Urothelium cell line (cell line): ENCODE results near the gene STX16.

ENCODE experiments used
- DNase-seq: peaks from one replicate; pipeline ENCODE4 v3.0.0; 2011; ENCODE audit warnings: low spot score, mixed read lengths
- FAIRE-seq: peaks from 2 replicates; lab custom pipeline; 2011; peaks lifted over from hg19 to GRCh38; lab: Jason Lieb, UNC

The STX16 gene

DNA sequence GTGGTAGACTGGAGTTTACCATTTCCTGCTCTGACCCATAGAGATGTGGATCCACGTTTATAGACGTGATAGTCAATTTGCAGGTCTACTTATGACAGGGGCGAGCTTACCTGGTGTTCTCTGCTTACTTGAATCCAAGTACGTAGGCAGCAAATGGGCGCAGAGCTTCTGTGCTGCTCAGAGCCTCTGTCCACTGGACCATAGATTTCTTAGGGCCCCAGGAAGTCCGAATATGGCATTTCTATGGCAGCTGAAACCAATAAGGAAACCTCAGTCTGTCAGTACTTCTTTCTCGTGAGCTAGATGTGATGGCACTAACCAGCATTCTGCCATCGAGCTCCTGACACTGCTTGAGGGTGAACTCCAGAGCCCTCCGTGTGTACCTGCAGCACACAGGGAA, 22.0 kb downstream of the STX16 start:
- FAIRE-seq (no peak), DNase-seq (no peak)

DNA sequence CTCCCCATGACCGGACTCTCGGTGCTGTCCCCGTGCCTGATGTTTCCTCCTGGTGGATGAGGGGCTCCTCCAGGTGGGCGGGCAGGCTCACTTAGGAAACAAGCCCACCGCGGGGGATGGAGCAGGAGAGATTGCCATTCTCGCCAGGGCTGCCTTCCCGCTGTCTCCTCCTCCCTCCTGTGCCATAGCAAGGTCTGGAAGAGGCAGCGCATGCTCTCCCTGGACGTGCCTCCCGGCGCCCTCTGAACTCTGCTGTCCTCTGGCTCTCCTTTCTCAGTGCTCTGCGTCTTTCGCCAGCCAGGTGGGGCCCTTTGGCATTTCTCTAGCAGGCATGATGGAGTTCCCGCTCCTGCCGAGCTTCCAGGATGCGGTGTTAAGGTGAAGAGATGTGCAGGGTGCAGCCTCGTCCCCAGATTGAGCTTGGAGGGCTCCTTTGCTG, 24.1 kb downstream of the STX16 start:
- FAIRE-seq (no peak), DNase-seq (no peak)

DNA sequence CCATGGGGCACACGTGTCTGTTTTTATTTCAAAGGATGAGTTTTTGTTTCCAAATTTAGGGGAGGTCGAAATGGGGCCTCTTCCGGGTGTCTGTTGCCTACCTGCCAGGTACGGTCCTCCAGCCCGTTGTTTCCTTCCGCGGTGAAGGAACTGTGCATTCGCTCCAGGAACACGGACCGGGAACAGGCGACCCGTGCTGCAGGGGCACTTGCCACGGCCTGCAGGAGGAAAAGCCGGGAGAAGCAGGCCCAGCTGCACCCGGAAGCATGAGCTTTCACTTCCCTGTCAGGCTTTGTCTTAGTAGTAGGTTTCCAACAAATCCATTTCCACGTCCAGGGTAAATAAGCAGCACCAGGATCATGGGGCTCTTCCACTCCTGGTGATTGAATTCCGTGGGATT, 24.6 kb downstream of the STX16 start:
- FAIRE-seq (no peak), DNase-seq (no peak)

DNA sequence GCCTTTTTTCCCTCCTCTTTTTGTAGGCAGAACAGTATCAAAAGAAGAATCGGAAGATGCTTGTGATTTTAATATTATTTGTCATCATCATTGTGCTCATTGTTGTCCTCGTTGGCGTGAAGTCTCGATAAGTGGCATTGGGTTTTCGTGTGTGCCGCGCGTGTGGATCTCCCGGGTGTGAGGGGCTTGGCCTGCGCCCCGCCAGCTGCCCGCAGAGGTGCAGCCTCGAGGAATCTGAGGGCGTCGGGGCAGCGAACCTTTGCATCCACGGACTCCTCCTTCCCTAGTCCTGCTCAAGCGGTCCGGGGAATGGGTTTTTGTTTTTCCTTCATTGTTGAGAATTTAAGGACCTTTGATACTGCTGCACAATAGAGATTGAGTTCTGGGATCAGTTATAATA, 25.1 kb downstream of the STX16 start:
- FAIRE-seq (no peak), DNase-seq (no peak)

DNA sequence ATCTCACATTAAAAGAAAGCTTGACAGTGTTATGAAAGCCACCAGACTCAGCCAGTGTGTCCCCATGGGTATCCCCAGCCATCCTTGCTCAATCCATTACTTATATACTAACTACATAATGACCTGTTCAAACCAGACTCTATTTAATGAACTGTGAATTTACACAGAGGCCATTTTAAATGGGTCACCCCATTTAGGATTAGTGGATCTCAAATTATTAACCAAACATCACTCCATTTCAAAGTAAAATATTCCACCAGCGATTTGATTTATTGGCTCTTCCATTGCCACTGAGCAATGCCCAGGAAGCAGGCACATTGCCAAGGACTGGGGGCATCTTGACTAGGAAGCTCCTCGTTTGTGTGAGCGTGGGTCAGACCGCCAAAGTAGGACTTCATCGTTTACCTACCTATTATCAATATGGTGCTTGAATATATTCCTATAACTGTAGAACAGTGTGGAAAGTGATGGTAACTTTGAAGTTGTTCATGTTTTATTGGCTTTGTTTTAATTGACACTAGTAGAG, 26.1 kb downstream of the STX16 start:
- no peak for DNase-seq
- FAIRE-seq: no peak

DNA sequence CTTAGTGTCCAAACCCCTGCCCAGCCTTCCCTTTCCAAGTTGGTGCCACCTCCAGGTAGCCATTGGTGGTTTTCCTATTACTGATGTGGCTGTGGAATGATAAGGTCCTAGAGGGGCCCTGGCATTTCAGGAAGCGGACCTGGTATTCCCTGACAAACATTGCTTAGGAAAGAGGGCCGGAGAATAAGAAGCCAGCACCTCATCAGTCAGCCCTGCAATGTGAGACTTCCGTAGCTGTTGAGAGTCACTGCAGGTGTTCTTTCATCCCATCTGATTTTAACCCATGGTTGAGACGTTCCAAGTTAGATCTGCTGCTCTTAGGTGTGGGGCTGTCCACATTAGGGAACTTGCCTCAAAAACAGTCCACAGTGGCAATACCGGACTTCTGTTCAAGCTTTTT, 26.7 kb downstream of the STX16 start:
- no peak for FAIRE-seq
- DNase-seq: no peak

DNA sequence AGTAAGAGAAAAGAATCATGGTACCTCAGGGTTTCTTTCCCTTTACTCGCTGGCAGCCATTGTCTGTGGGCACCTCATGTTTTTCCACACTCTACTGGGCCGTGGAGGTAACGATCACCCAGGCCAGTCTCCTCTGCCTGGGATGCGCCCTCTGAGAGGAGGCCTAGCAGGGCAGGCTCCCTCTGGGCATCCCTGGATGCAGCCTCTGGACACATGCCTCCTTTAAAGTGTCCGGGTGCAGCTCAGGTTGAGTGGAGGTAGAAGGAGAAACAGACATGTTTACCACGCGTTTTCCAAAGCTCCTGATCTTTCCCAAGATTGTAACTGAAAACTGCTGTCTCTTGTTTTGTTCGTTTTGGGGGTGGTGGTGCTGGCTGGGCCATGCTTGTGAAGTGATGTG, 27.7 kb downstream of the STX16 start:
- DNase-seq (no peak), FAIRE-seq (no peak)

DNA sequence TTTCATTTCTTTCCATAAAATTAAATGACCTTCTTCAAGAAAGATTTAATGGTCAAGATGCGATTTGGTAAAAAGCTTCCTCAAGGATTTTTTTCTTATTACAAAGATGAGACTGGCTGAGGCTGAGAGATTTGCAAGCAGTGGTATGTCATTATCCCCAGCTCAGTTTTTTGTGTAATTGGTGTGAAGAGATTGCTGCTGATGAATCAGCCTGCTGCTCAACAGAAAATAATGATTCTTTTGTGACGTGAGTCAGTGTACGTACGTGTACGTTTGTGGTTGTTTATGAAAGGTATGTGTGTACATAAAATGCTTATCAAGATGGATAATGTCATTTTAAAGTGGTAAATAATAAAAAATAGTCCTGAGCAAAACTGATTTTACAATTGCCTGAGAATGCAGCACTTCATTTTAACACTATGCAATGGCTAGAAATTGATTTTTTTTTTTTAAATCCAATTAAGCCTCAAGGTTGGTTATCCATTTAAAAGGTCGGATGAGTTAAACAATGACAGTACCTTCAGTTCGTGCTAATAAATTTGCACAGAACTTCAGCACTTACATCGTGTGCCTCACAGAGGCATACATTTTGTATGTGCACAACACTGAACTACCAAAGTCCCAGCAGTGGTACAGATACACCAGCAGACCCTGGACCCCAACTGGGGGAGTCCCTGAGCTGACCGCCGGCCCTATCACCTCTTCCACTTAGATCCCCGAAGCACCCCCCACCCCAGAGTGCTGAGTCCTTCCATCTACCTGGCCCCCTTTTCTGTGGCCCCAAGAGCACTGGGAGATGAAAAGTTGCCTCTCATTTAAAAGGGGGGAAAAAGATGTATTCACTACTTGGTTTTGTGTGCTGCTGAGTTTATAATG, 31.8 kb downstream of the STX16 start:
- no peak for FAIRE-seq
- no peak for DNase-seq

DNA sequence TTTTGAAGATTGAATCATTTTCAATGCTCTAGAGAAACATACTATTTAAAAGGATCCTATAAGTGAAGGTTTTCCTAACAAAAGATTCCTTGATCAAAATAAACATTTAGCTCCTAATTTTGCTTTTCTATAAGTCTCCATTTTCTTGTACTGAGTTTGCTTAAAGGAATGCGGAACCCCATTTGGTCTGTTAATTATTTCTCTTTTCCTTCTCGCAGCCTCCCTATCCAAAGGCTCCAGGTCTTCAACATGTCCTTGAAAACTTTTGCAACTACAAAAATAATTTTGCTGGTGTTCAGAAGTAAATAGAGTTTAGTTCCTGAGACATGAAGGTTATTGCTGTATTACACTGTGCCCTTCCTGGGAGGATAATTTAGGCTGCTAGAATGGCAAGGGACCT, 33.2 kb downstream of the STX16 start:
- FAIRE-seq: no peak
- DNase-seq: no peak

DNA sequence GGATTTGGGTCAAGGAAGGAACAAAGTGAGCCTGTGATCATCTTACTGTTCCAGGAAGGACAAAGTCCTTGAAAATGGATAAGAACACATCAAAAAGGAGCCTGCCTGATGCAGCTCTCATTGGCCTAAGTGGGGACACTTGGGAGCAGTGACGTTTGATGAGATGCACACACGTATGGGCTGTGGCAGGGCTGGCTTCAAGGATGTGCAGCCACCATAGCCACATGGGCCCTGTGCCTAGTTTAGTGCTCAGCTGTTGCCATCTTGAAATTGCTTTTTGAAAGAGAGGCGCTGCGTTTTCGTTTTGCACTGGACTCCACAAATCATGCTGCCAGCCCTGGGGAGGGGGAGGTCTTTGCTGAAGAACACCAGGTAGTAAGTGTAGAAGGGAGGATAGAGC, 34.9 kb downstream of the STX16 start:
- no peak for DNase-seq
- no peak for FAIRE-seq

DNA sequence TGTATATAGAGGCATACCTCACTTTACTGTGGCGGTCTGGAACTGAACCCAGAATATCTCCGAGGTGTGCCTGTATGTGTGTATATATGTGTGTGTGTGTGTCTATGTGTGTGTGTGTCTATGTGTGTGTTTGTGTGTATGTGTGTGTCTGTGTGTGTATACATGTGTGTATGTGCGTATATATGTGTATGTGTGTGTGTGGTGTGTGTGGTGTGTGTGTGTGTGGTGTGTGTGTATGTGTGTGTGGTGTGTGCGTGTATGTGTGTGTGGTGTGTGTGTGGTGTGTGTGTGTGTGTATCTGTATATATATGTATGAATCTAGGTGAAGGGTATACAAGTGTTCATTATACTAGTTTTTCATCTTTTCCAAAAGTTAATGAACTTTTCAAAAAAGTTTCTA, 37.3 kb downstream of the STX16 start:
- no peak for DNase-seq
- peak; percentile 99 for FAIRE-seq

DNA sequence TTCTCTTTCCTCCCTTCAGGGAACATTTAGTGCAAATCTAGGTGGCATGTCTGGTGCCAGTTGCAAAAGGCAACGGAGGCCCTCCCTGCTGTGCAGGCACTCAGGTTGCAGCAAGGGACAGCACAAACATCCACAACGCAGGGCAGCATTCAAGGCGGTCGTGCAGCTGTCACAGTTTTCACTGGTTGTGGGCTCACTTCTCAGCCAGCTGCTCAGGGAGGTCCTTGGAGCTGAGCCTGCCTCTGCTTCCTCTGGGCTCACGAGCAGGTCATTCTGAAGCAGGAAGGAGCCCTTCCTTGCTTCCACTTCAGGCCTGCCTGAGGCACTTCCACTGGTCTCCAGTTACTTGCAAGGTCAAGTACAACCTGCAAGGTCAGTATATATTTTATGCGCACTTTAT, 37.8 kb downstream of the STX16 start:
- no peak for FAIRE-seq

DNA sequence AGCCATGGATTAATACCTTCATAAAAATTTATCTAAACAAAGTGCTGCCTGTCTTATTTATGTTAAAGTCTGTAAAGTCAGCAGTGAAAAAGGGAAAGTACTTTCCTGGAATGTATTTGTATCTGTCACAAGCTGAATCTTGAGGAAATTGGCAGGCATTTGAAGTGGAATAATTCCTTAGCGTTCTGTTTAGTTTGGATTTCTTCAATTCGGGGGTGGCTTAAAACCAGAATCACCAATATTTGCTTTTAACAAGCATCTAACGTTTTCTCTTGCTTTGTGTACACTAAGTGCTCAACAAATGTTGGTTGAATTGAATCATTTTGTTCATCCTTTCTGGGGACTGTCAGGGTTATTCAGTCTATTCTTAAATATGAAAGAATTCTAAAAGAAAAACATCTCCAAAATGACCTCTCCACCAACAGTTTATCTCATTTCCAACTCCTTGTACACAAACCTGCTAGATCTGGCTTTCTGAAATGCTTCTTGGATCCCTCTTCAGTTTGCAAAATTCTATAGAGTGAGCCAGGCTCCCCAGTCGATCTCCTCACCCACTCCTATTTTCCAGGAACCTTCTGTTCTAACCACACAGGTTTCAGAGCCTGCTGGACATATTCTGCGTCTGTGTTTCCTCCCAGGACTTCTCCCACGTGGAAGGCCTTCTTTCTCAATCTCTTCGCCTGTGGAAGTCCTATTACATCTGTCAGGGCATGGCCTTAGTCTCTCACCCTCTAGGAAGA, 39.5 kb downstream of the STX16 start:
- no peak for FAIRE-seq
- no peak for DNase-seq

More for the DNA sequence above, 37.8 kb downstream of the STX16 start:
- no peak for DNase-seq

DNA sequence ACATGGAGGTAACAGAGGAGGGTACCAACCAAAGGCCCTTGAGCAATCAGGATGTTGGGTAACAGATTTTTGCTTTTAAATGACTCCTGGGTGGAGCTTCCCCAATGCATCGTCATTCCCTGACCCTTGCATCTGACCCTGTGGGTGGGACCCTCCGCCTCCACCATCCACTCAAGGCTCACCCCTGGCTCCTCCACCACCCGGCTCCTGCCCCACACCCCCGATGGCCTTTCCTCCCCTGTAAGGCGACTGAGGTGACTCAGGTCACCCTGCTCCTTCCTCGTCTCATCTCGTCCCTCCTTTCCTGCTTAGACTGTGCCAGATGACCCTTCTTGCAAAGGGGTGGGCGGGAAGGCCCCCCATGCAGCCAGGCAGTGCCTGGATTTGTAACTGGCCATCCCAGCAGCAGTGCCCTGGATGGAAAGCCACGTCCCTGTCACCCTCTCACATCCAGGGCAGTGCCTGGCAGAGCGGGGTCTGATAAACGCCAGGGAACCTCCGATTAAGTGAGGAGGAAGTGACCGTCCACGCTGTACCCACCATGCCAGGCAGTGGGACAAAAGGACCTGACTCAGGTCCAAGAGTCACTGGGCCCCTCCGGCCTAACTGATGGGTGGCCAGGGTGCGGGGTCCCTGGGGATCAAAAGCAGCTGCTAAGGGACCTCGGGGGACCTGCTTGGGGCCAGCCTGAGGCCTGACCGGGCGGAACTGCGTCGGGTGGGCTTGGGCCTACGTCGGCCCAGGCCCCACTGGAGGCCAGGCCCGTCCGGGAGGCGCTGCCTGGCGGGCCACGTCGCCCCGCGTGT, 40.9 kb downstream of the STX16 start:
- DNase-seq (no peak), FAIRE-seq (no peak)

DNA sequence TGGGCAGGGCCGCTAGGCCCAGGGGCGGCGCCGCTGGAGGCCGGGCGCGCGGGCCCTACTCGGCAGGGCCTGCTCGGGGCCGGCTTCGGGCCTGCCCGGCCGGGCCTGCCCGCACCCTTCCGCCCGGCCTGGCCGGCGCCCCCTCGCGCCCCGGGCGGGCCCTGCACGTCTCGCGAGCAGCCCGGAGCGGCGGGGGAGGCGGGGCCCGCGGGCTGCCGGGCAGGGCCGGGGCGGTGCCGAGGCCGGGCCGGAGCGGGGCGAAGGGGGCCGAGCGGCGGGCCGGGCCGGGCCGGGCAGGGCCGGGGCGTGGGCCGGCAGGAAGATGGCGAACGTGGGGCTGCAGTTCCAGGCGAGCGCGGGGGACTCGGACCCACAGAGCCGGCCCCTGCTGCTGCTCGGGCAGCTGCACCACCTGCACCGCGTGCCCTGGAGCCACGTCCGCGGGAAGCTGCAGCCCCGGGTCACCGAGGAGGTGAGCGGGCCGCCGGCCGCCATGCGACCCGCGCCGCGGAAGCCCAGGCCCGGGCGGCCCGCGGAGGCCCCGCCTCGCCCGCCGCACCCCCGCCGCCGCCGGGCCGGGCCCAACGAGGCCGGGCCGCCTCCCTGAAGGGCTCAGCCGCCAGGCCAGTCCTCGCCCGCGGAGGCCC, 41.6 kb downstream of the STX16 start, which contains the start of gene NPEPL1:
TSS of gene NPEPL1 (plus strand) at position 222 of the 647 bp plus-strand sequence. CDS start at position 323, 101 bp downstream.
- peak; percentile 98 for DNase-seq
- peak; percentile 79 for FAIRE-seq

DNA sequence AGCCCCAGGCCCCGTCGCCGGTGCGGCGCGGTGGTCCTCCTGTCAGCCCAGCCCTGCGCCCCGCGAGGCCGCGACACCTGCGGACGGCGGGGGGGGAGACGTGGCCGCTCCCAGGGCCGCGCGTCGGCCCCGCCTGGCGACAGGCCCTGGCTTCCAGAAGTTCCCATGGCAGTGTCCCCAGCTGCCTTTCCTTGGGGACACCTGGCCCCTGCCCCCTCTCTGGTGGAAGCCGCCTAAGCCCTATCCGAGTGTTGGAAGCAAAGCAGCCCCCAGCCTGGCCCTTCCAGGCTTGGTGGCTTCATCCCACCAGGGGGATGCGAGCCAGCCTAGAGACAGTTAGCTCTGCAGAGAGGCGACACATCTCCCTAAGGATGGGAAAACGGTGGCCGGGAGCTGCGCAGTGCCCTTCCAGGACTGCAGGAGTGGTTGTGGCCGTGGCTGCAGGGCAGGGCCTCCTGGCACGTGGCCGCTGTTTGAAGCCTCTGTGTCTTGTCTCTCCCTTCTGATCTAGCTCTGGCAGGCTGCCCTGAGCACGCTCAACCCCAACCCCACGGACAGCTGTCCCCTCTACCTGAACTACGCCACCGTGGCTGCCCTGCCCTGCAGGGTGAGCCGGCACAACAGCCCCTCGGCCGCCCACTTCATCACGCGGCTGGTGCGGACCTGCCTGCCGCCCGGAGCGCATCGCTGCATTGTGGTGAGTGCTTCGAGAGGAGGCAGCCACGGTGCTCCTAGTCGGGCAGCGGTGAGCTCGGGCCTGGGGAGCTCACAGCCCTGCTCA, 42.3 kb downstream of the STX16 start:
- FAIRE-seq: peak; percentile 40

DNA sequence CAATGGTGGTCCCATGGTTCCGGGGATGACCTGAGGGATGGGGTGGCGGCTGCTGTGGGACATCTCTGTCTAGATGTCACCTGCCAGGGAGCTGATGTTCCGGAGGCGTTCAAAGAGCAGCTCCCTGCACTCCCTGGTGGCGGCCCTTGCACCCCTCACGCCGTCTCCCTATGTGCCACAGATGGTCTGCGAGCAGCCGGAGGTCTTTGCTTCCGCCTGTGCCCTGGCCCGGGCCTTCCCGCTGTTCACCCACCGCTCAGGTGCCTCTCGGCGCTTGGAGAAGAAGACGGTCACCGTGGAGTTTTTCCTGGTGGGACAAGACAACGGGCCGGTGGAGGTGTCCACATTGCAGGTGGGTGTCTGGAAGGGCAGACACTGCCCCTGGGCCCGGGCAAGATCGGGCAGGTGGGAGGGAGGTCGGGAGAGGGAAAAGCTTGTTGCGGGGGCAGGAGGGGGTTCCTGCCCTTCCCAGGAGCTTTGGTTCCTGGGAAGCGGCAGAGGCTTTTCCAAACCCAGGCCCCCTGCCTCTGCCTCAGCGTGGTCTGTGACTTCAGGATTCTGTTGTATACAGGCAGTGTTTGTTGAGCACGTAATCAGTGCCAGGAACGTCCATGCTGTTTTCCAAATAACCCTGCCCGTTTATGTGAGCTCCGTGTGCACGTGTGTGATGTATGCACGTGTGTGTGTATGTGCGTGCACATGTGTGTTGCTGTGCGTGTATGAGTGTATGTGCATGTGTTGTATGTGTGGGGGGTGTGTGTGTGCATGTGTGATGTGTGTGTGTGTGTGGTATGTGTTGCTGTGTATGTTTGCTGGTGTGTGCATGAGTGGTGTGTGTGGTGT, 43.4 kb downstream of the STX16 start:
- FAIRE-seq (no peak), DNase-seq (no peak)

More for the DNA sequence above, 42.3 kb downstream of the STX16 start:
- DNase-seq: no peak

DNA sequence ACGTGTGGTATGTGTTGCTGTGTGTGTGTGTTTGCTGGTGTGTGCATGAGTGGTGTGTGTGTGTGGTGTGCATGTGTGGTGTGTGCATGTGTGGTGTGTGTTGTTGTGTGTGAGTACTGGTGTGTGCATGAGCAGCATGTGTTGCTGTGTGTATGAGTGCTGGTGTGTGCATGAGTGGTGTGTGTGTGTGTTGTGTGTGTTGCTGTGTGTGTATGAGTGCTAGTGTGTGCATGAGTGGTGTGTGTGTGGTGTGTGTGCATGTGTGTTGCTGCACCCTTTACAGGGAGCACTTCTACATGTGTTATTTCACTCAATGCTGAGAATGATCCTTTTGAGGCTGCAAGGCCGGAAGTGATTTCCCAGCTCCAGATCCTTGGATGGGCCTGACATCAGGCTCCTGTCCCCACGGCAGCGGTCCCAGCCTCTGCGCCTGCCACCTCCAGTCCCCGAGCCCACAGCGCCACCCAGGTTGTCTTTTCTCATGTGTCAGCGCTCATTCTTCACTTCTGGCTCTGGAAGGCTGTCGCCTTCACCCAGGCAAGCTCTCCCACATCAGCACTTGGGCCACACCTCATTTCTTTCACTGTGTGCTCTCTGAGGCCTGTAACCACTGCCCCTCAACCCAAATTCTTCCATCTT, 44.1 kb downstream of the STX16 start:
- peak; percentile 100 for FAIRE-seq
- DNase-seq: no peak
